Vein endothelial cell (primary cell): ENCODE measurements around the gene CALCOCO1. TPM values are rescaled to one million over a fixed set of nuclear protein-coding genes. Genes with fewer than 3 reads are reported as not detected.

Experiments used
- total RNA-seq: library from RNA; depleted of rRNA; stranded (reverse); fragments of >200 nt; gene quantifications from 2 replicates; pipeline ENCODE4 v1.2.3, GENCODE V29; 2012

CALCOCO1 gene, protein sequence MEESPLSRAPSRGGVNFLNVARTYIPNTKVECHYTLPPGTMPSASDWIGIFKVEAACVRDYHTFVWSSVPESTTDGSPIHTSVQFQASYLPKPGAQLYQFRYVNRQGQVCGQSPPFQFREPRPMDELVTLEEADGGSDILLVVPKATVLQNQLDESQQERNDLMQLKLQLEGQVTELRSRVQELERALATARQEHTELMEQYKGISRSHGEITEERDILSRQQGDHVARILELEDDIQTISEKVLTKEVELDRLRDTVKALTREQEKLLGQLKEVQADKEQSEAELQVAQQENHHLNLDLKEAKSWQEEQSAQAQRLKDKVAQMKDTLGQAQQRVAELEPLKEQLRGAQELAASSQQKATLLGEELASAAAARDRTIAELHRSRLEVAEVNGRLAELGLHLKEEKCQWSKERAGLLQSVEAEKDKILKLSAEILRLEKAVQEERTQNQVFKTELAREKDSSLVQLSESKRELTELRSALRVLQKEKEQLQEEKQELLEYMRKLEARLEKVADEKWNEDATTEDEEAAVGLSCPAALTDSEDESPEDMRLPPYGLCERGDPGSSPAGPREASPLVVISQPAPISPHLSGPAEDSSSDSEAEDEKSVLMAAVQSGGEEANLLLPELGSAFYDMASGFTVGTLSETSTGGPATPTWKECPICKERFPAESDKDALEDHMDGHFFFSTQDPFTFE
- 55.4 and 88.5 TPM in 2 replicates for total RNA-seq

DNA sequence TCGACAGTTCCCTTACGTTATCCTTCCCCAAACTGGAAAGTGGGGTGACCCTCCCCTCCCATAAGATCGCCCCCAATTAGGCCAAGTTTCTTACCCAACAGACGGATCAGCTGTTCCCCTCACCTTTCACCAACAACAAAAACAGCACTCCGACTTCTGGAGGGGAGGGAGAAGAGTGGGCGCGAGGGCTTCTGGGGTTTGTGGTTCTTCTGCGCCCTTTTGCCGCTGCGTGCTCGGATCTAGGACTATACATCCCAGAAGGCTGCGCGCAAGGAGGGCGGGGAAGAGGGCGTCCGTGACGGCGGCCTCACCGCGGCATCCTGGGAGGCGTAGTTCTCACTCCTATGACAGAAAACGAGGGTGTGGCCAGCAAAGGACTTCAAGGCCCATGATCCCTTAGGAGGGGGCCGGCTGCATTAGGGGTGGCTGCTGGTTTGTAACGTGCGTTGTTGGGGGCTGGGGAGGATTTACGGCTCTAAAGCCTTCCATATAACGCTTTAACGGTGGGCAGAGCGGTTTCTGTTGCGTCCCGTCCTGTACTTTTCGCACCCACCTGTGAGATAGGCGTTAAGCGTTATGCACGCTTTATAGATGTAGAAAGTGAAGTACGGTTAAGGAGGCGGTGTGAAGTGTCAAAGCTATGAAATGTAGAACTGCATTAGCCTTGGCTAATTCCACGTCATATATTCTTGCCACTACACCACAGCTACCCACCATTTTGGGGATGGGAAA is at the start of gene CALCOCO1:
Gene CALCOCO1, minus strand, starts transcription at position 143 of the 732 bp plus-strand sequence. CDS start 2,210 bp downstream, outside the sequence.

DNA sequence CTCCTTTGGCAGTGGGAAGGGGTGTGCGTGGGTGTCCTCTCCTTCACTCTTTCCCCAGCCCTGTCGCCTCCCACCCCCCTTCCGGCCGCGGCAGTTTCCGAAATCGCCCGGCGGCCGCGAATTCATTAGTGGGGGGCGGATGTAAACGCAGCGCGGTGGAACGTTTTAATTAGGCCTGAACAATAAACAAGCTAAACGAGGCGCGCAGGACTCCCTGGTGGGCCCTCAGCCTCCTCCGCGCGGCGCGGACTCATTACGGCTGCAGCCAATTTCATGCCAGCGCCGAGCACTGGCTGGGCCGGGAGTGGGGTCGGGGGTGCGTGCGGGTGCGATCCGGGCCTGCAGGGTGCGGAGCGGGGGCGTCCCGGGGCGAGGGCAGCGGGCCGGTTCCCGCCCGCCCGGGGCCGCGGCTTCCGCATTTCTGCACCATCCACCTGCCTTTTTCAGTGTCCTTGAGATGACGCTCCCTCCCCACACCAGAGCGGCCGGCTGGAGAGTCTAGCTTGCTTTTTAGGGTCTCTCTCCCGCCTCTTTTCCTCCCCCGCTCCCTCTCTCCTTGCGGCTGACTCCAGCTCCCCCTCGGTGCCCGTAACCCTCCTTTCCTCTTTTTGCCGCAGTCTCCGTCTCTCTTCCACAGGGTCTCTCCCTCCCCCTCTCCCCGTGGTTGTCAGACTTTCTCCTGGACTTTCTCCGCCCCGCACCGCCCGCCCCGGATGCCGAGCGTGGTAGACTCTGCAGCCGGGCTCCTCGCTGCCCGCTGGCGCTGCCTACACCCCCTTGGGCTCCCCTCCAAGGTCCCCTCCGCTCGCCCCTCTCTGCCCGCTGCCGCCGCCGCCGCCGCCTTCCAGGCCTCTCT is 24.3 kb upstream of the CALCOCO1 start, which contains the start of gene CISTR:
Gene CISTR, minus strand, starts transcription at position 644 of the 856 bp plus-strand sequence.

DNA sequence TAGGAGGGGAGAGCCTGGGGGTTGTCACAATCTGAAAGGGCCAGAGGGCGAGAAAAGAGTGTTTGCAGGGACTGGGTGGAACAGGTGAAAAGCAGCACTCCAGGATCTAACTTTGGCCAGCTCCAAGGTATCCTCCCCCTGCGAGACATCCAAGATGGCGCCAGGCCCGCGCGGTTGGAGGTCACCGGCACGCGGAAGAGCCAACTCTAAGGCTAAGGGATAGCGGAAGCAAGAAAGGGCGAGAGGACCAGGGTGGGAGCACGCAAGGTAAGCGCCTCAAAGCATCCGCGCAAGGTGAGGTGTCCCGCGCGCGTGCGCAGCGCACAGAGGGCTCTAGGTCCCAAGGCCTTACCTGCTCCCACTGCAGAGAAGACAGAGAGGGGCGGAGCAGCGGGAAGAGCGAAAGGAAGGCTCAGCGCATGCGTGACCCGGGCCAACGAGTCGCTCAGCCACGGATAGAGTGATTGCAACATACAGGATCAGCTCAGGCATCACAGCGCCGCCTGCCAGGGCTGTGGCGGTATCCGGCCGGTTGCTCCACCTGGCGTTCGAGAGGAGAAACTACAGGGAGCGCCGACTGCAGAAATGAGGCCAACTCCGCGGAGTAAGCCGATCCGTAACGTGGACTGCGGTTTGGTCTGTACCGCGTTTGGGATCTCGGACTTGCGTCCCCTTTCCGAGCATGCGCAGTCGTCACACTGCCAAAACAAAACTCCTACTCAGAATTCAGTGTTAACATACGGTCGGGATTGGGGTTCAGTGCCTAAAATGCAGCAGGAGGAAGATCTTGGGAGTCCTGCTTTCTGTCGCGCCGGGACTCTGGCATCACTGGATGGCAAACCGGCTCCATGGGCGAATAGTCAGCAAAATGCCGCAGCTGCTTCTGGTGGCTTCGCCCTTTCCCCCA is 51.3 kb downstream of the CALCOCO1 start, which contains the start of gene ATP5MC2:
Gene ATP5MC2, minus strand, starts transcription at position 383 of the 907 bp plus-strand sequence. CDS start 3,469 bp downstream, outside the sequence.

Other genes starting within 250 kb of the CALCOCO1 start
- 18.9 and 21.5 TPM in 2 replicates for gene MAP3K12, start 228.0 kb downstream of the CALCOCO1 start, total RNA-seq
- 50.3 and 52.9 TPM in 2 replicates for gene TARBP2, start 226.2 kb downstream of the CALCOCO1 start, total RNA-seq
- gene NPFF, start 220.0 kb downstream of the CALCOCO1 start, total RNA-seq: not detected in 2 replicates
- 18.6 and 27.4 TPM in 2 replicates for gene ATF7, start 101.1 kb downstream of the CALCOCO1 start, total RNA-seq
- gene ATP5MC2, start 51.4 kb downstream of the CALCOCO1 start, total RNA-seq: 166 and 176 TPM in 2 replicates
- gene CISTR, start 24.5 kb upstream of the CALCOCO1 start, total RNA-seq: not detected in 2 replicates
- not detected in 2 replicates for gene HOXC13, start 211.4 kb upstream of the CALCOCO1 start, total RNA-seq
- gene HOXC12, start 227.5 kb upstream of the CALCOCO1 start, total RNA-seq: not detected in 2 replicates
- under 0.01 TPM in 1 of 2 replicates, not detected in the other for gene HOXC11, start 245.7 kb upstream of the CALCOCO1 start, total RNA-seq
- gene HOTAIR, start 247.5 kb upstream of the CALCOCO1 start, total RNA-seq: under 0.01 TPM in 1 of 2 replicates, not detected in the other